ENCODE measurements around the gene MEX3C. TPM values are rescaled to one million over a fixed set of nuclear protein-coding genes. Genes with fewer than 3 reads are reported as not detected.

Gene MEX3C
- total and polyA plus RNA-seq, 2 experiments from 2014 or later, result 21.0 to 67.3 TPM

DNA sequence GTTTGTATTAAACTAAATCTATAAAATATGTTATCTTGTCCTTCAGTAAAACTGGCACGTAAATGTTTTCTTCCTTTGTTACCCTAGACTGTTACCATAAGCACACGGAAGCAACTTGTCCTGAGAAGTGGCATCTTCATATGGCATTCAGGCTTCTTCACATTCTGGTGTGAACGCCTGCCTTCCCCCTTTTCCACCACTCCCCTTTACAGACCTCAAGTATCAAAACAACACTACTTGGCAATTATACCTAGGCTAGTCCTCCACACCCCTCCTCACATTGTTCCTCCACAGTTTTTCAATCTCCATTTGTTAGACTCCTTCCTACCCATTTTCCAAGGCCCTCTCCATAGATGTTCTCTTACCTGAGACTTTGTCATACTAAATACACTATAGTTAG is 2.9 kb downstream of the MEX3C start:
- Histone ChIP-seq H3K79me2 (peaks cover 72% of the 10 kb centered on the region), H3K27me3 (no peaks in the 10 kb centered on the region), H3K36me3 (replicated peaks; ENCODE audit: insufficient read depth, low read depth) (no peaks in the 10 kb centered on the region), H2AFZ (no peak overlapping the region), H3K9me3 (ENCODE audit: low read depth) (no peaks in the 10 kb centered on the region), H3K27ac (peak overlapping the region; percentile 96), H4K20me1 (ENCODE audit: insufficient read depth, poor library complexity, severe bottlenecking) (peaks cover 57% of the 10 kb centered on the region), H3K4me3 (peak overlapping the region; percentile 71), H3K4me2 (peak overlapping the region; percentile 82), H3K9me2 (replicated peaks; ENCODE audit: insufficient read depth) (no peaks in the 10 kb centered on the region), H3K4me1 (ENCODE audit: insufficient read depth) (peaks cover 35% of the 10 kb centered on the region)
- whole genome bisulfite sequencing (ENCODE audit: low lambda C conversion rate, missing lambda C conversion rate), result 11% methylated on average over 3 of the region's 3 CpGs
- TF ChIP-seq EZH2 (IDR thresholded peaks at IDR 0.05; ENCODE audit: borderline replicate concordance), result no peak
- TF ChIP-seq, protein P1, sequence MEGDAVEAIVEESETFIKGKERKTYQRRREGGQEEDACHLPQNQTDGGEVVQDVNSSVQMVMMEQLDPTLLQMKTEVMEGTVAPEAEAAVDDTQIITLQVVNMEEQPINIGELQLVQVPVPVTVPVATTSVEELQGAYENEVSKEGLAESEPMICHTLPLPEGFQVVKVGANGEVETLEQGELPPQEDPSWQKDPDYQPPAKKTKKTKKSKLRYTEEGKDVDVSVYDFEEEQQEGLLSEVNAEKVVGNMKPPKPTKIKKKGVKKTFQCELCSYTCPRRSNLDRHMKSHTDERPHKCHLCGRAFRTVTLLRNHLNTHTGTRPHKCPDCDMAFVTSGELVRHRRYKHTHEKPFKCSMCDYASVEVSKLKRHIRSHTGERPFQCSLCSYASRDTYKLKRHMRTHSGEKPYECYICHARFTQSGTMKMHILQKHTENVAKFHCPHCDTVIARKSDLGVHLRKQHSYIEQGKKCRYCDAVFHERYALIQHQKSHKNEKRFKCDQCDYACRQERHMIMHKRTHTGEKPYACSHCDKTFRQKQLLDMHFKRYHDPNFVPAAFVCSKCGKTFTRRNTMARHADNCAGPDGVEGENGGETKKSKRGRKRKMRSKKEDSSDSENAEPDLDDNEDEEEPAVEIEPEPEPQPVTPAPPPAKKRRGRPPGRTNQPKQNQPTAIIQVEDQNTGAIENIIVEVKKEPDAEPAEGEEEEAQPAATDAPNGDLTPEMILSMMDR (IDR thresholded peaks at IDR 0.05; ENCODE audit: poor library complexity), result no peak
- TF ChIP-seq EZH2phosphoT487 (IDR thresholded peaks at IDR 0.05; ENCODE audit: low read depth, severe bottlenecking, unreplicated experiment), result no peak
- no peak for DNase-seq (ENCODE audit: low spot score)

- Histone ChIP-seq H3K79me2 (peaks cover 80% of the 10 kb centered on the region), H3K27ac (peak overlapping the region; percentile 96), H2AFZ (no peak overlapping the region), H4K20me1 (ENCODE audit: insufficient read depth, poor library complexity, severe bottlenecking) (peaks cover 66% of the 10 kb centered on the region), H3K36me3 (replicated peaks; ENCODE audit: insufficient read depth, low read depth) (no peaks in the 10 kb centered on the region), H3K9me3 (ENCODE audit: low read depth) (no peaks in the 10 kb centered on the region), H3K27me3 (no peaks in the 10 kb centered on the region), H3K9me2 (replicated peaks; ENCODE audit: insufficient read depth) (no peaks in the 10 kb centered on the region), H3K4me3 (peak overlapping the region; percentile 71), H3K4me2 (peak overlapping the region; percentile 82), H3K4me1 (ENCODE audit: insufficient read depth) (peaks cover 41% of the 10 kb centered on the region)
- TF ChIP-seq EZH2phosphoT487 (IDR thresholded peaks at IDR 0.05; ENCODE audit: low read depth, severe bottlenecking, unreplicated experiment) (no peak), EZH2 (IDR thresholded peaks at IDR 0.05; ENCODE audit: borderline replicate concordance) (no peak)
- TF ChIP-seq, protein P1 (IDR thresholded peaks at IDR 0.05; ENCODE audit: poor library complexity), result no peak
- WGBS (ENCODE audit: low lambda C conversion rate, missing lambda C conversion rate), result 20% methylated on average over 5 of the region's 5 CpGs
- DNase-seq (ENCODE audit: low spot score), result no peak
These were observed 3.7 kb downstream of the MEX3C start for GRCh38 chr18:51193621-51194287.

- H3K27ac ChIP-seq, result no peak overlapping the region
- H3K9me3 ChIP-seq (ENCODE audit: low read depth), result no peaks in the 10 kb centered on the region
- H2AFZ ChIP-seq, result no peak overlapping the region
- 46% methylated on average over 3 of the region's 3 CpGs for WGBS (ENCODE audit: low lambda C conversion rate, missing lambda C conversion rate)
- no peaks in the 10 kb centered on the region for H3K27me3 ChIP-seq
- H3K36me3 ChIP-seq (replicated peaks; ENCODE audit: insufficient read depth, low read depth), result no peaks in the 10 kb centered on the region
- H3K4me1 ChIP-seq (ENCODE audit: insufficient read depth), result peaks cover 41% of the 10 kb centered on the region
- H4K20me1 ChIP-seq (ENCODE audit: insufficient read depth, poor library complexity, severe bottlenecking), result peaks cover 75% of the 10 kb centered on the region
- H3K79me2 ChIP-seq, result peaks cover 91% of the 10 kb centered on the region
- peak overlapping the region; percentile 82 for H3K4me2 ChIP-seq
- H3K4me3 ChIP-seq, result no peak overlapping the region
- H3K9me2 ChIP-seq (replicated peaks; ENCODE audit: insufficient read depth), result no peaks in the 10 kb centered on the region
- TF ChIP-seq, protein P1 (IDR thresholded peaks at IDR 0.05; ENCODE audit: poor library complexity), result no peak
- TF ChIP-seq EZH2 (IDR thresholded peaks at IDR 0.05; ENCODE audit: borderline replicate concordance) (no peak), EZH2phosphoT487 (IDR thresholded peaks at IDR 0.05; ENCODE audit: low read depth, severe bottlenecking, unreplicated experiment) (no peak)
- DNase-seq (ENCODE audit: low spot score), result no peak
These were observed 4.8 kb downstream of the MEX3C start for GRCh38 chr18:51192696-51193095.

All from hepatocyte (in vitro differentiated cells).